SK-N-SH treated with all-trans-retinoic acid at 6 μM for 48 hours (cell line): ENCODE results near the gene COL9A3.

ENCODE experiments used
- ATAC-seq: fragments of 200-7000 bp; cut with Tn5 transposase; 3 replicates; pipeline ENCODE4 v1.9.1; 2020; ENCODE audit warnings: mild to moderate bottlenecking, moderate library complexity
- ARNTL ChIP-seq: fragments of 450-650 bp; formaldehyde crosslinking; IDR thresholded peaks from 2 replicates; pipeline ENCODE4 v1.5.0; 2020; ENCODE audit warnings: low read depth, mild to moderate bottlenecking, moderate library complexity, borderline replicate concordance
- BACH2 ChIP-seq: fragments of 250-450 bp; sonication (Bioruptor Pico); IDR thresholded peaks from 2 replicates; pipeline ENCODE4 v1.9.0; 2021; ENCODE audit warnings: mild to moderate bottlenecking, borderline replicate concordance
- CSDC2 ChIP-seq: fragments of 250-450 bp; sonication (Bioruptor Pico); IDR thresholded peaks from 2 replicates; pipeline ENCODE4 v1.5.0; 2020; ENCODE audit warnings: mild to moderate bottlenecking, moderate library complexity
- ESRRG ChIP-seq: fragments of 250-450 bp; sonication (Bioruptor Pico); IDR thresholded peaks from 2 replicates; pipeline ENCODE4 v1.6.1; 2021; ENCODE audit warnings: mild to moderate bottlenecking
- GLIS3 ChIP-seq: fragments of 250-450 bp; sonication (Bioruptor Pico); IDR thresholded peaks from 2 replicates; pipeline ENCODE4 v1.5.0; 2020; ENCODE audit warnings: mild to moderate bottlenecking, moderate library complexity
- ISL1 ChIP-seq: fragments of 250-450 bp; sonication (Bioruptor Pico); IDR thresholded peaks from 2 replicates; pipeline ENCODE4 v2.1.2; 2022; ENCODE audit warnings: mild to moderate bottlenecking, moderate library complexity
- OSR1 ChIP-seq: fragments of 250-450 bp; sonication (Bioruptor Pico); IDR thresholded peaks from 2 replicates; pipeline ENCODE4 v1.8.0; 2022; ENCODE audit warnings: moderate library complexity, mild to moderate bottlenecking, inconsistent platforms
- PPARA ChIP-seq: fragments of 250-450 bp; sonication (Bioruptor Pico); IDR thresholded peaks from 2 replicates; pipeline ENCODE4 v1.5.0; 2020; ENCODE audit warnings: mild to moderate bottlenecking, borderline replicate concordance
- RARB ChIP-seq: fragments of 250-450 bp; sonication (Bioruptor Pico); IDR thresholded peaks from 2 replicates; pipeline ENCODE4 v1.8.0; 2021; ENCODE audit warnings: mild to moderate bottlenecking, moderate library complexity
- SNAI2 ChIP-seq: fragments of 250-450 bp; sonication (Bioruptor Pico); IDR thresholded peaks from 2 replicates; pipeline ENCODE4 v1.5.0; 2020; ENCODE audit warnings: mild to moderate bottlenecking, moderate library complexity
- TCF4 ChIP-seq: fragments of 250-450 bp; sonication (Bioruptor Pico); IDR thresholded peaks from 2 replicates; pipeline ENCODE4 v1.8.0; 2021; ENCODE audit warnings: mild to moderate bottlenecking, moderate library complexity, borderline replicate concordance
- TOX ChIP-seq: fragments of 250-450 bp; sonication (Bioruptor Pico); IDR thresholded peaks from 2 replicates; pipeline ENCODE4 v1.8.0; 2021; ENCODE audit warnings: mild to moderate bottlenecking, moderate library complexity, borderline replicate concordance
- TSHZ2 ChIP-seq: fragments of 250-450 bp; sonication (Bioruptor Pico); IDR thresholded peaks from 2 replicates; pipeline ENCODE4 v1.5.0; 2020; ENCODE audit warnings: mild to moderate bottlenecking, moderate library complexity
- ZC3H10 ChIP-seq: fragments of 250-450 bp; sonication (Bioruptor Pico); IDR thresholded peaks from 2 replicates; pipeline ENCODE4 v1.5.1; 2021; ENCODE audit warnings: mild to moderate bottlenecking, moderate library complexity
- ZFP3 ChIP-seq: fragments of 250-450 bp; sonication (Bioruptor Pico); IDR thresholded peaks from 2 replicates; pipeline ENCODE4 v1.5.0; 2020; ENCODE audit warnings: mild to moderate bottlenecking, moderate library complexity
- ZFP30 ChIP-seq: fragments of 450-650 bp; formaldehyde crosslinking; IDR thresholded peaks from 2 replicates; pipeline ENCODE4 v1.5.0; 2022; ENCODE audit warnings: mild to moderate bottlenecking, moderate library complexity
- ZNF565 ChIP-seq: fragments of 450-650 bp; formaldehyde crosslinking; conservative IDR thresholded peaks from 2 replicates; pipeline ENCODE4 v1.5.0; 2020; ENCODE audit warnings: low read depth, mild to moderate bottlenecking, moderate library complexity
- ZNF70 ChIP-seq: fragments of 450-650 bp; formaldehyde crosslinking; IDR thresholded peaks from 2 replicates; pipeline ENCODE4 v1.5.0; 2020; ENCODE audit warnings: mild to moderate bottlenecking, moderate library complexity
- ZNF8 ChIP-seq: fragments of 450-650 bp; formaldehyde crosslinking; IDR thresholded peaks from 2 replicates; pipeline ENCODE4 v1.5.0; 2020; ENCODE audit warnings: mild to moderate bottlenecking, moderate library complexity
- TF ChIP-seq, protein P1 (sequence below): fragments of 250-450 bp; sonication (Bioruptor Pico); IDR thresholded peaks from 2 replicates; pipeline ENCODE4 v1.5.1; 2021; ENCODE audit warnings: mild to moderate bottlenecking, moderate library complexity
- TF ChIP-seq, protein P2 (sequence below): fragments of 250-450 bp; sonication (Bioruptor Pico); IDR thresholded peaks from 2 replicates; pipeline ENCODE4 v1.5.1; 2020; ENCODE audit warnings: low read depth, mild to moderate bottlenecking, moderate library complexity
- TF ChIP-seq, protein P3 (sequence below): fragments of 250-450 bp; sonication (Bioruptor Pico); IDR thresholded peaks from 2 replicates; pipeline ENCODE4 v1.8.0; 2021; ENCODE audit warnings: low read depth, mild to moderate bottlenecking, moderate library complexity, borderline replicate concordance

Gene COL9A3

DNA sequence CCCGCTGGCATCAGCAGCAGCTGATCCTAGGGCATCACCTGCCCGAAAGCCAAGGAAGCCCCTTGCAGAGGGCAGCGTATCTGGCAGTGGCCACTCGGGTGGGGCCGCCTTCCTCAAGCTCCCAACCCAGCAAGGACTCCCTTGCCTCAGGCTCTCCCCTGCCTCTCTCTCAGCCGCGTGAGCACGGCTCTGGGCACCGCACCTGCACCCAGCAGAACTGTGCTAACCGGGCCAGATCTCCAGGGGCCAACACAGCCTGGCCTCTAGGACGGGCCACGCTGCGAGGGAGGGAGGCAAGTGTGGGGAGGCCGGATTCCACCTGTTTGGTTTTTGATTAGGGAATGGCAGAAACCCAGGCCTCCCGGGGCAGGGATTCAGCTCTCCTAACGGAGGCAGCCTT, 32.4 kb upstream of the COL9A3 start:
- TF ChIP-seq CSDC2 = no peak
- TF ChIP-seq TOX = no peak
- TF ChIP-seq, protein P1, sequence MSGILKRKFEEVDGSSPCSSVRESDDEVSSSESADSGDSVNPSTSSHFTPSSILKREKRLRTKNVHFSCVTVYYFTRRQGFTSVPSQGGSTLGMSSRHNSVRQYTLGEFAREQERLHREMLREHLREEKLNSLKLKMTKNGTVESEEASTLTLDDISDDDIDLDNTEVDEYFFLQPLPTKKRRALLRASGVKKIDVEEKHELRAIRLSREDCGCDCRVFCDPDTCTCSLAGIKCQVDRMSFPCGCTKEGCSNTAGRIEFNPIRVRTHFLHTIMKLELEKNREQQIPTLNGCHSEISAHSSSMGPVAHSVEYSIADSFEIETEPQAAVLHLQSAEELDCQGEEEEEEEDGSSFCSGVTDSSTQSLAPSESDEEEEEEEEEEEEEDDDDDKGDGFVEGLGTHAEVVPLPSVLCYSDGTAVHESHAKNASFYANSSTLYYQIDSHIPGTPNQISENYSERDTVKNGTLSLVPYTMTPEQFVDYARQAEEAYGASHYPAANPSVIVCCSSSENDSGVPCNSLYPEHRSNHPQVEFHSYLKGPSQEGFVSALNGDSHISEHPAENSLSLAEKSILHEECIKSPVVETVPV (CRISPR knock-in tag) = no peak
- no peak for TF ChIP-seq ARNTL (CRISPR knock-in tag)
- TF ChIP-seq ZC3H10 = no peak
- TF ChIP-seq ESRRG (CRISPR knock-in tag) = no peak
- TF ChIP-seq SNAI2 (CRISPR knock-in tag) = no peak
- TF ChIP-seq BACH2 (CRISPR knock-in tag) = no peak
- TF ChIP-seq, protein P2, sequence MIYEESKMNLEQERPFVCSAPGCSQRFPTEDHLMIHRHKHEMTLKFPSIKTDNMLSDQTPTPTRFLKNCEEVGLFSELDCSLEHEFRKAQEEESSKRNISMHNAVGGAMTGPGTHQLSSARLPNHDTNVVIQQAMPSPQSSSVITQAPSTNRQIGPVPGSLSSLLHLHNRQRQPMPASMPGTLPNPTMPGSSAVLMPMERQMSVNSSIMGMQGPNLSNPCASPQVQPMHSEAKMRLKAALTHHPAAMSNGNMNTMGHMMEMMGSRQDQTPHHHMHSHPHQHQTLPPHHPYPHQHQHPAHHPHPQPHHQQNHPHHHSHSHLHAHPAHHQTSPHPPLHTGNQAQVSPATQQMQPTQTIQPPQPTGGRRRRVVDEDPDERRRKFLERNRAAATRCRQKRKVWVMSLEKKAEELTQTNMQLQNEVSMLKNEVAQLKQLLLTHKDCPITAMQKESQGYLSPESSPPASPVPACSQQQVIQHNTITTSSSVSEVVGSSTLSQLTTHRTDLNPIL (CRISPR knock-in tag) = no peak
- no peak for TF ChIP-seq TSHZ2 (CRISPR knock-in tag)
- TF ChIP-seq ZFP30 (CRISPR knock-in tag) = no peak
- TF ChIP-seq ZFP3 (CRISPR knock-in tag) = no peak
- no peak for TF ChIP-seq GLIS3 (CRISPR knock-in tag)
- TF ChIP-seq ISL1 = no peak
- no peak for TF ChIP-seq TCF4 (CRISPR knock-in tag)
- no peak for TF ChIP-seq PPARA (CRISPR knock-in tag)
- no peak for TF ChIP-seq ZNF565 (CRISPR knock-in tag)
- TF ChIP-seq, protein P3, sequence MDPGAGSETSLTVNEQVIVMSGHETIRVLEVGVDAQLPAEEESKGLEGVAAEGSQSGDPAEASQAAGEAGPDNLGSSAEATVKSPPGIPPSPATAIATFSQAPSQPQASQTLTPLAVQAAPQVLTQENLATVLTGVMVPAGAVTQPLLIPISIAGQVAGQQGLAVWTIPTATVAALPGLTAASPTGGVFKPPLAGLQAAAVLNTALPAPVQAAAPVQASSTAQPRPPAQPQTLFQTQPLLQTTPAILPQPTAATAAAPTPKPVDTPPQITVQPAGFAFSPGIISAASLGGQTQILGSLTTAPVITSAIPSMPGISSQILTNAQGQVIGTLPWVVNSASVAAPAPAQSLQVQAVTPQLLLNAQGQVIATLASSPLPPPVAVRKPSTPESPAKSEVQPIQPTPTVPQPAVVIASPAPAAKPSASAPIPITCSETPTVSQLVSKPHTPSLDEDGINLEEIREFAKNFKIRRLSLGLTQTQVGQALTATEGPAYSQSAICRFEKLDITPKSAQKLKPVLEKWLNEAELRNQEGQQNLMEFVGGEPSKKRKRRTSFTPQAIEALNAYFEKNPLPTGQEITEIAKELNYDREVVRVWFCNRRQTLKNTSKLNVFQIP (CRISPR knock-in tag) = no peak
- no peak for TF ChIP-seq RARB
- no peak for TF ChIP-seq OSR1
- no peak for ATAC-seq

GRCh38 chr20:62785393-62785792, 31.5 kb upstream of the COL9A3 start:
- no peak for TF ChIP-seq SNAI2 (CRISPR knock-in tag)
- no peak for TF ChIP-seq ESRRG (CRISPR knock-in tag)
- TF ChIP-seq TOX = no peak
- TF ChIP-seq BACH2 (CRISPR knock-in tag) = no peak
- TF ChIP-seq ZNF8 = no peak
- no peak for TF ChIP-seq TSHZ2 (CRISPR knock-in tag)
- TF ChIP-seq ZFP3 (CRISPR knock-in tag) = no peak
- no peak for TF ChIP-seq ZNF70
- no peak for TF ChIP-seq ISL1
- TF ChIP-seq, all 23 proteins: peak for 0
- no peak; the same call in 2 of the 3 replicates for ATAC-seq

GRCh38 chr20:62786157-62786556, 30.7 kb upstream of the COL9A3 start:
- ATAC-seq = no peak; the same call in 2 of the 3 replicates
- TF ChIP-seq TOX (no peak), ZNF70 (no peak), ZC3H10 (no peak), ZFP30 (CRISPR knock-in tag) (no peak), RARB (no peak)
